NCI-H748 (cell line): ENCODE measurements around the gene RAB10.
A peak's percentile ranks its signal among the peaks of the same experiment; 100 is the strongest.

Source experiments
- DNase-seq: peaks from one replicate; lab custom pipeline; 2025; ENCODE audit not compliant: unreplicated experiment; lab: John Stamatoyannopoulos, UW

Gene RAB10

DNA sequence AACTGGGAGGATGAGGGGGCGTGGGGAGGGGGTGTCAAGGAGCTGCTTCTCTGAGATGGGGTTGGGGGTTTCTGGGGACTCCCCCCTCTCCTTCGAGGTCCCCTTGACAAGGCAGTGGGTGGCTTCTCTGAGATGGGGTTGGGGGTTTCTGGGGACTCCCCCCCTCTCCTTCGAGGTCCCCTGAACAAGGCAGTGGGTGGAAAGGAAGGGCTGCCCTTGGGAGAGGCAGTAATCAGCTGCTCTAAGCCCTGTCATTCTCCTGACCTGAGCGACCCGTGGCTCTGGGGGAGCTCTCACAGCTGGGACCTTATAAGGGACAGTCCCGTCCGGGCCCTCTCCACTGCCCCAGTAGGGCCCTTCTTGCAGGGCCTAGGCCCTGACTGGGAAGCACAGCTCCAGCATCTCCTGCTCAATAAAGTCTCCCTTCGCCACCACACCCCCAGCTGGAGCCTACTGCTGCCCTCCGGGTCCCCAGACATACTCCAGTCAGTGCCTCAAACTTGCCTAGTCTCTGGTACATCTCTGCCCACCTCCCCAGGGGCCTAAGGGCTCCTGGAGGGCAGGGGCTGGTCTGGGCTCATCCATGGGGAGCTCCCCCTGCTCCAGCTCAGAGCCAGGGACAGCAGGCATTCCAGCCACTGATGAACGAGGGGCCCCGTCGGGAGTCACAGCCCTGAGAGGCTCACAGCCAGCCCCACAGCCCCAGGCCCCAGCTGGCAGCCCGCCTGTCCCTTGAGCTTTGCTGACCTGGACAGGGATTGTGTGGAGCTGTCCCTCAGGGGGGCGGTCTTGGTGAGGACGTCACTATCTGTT is 141.8 kb downstream of the RAB10 start:
- no peak for DNase-seq

DNA sequence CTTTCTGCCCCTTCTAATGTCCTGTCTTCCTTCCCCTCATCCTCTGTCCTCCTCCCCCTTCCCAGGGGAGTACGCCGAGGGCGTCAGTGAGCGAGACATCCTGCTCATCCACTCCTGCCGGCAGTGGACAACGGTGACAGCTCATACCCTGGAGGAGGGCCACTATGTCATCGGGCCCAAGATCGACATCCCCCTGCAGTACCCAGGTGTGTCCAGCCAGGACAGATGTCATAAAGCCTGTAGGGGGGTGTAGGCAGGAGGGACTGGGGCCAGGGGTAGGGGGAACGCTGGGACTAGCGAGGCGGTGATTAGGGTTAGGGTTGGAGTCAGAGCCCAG is 142.4 kb downstream of the RAB10 start:
- DNase-seq = no peak

DNA sequence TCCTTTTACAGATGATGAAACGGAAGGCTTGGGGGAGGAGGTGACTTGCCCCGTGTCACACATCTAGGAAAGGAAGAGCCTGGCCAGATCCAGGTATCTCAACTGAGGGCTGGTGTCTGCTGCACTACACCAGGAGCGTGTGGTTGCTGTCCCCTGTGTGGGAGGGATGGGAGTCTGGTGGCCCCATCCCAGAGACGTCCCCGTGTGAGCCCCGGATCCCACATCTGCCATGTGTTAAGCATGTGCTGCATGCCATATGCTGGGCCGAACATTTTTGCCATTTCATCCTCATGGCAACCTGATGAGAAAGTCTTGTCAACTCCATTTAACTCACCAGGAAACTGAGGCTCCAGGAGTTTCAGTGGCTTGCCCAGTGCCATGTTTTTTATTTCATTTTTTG is 143.2 kb downstream of the RAB10 start:
- no peak for DNase-seq

- DNase-seq = no peak
Observed at GRCh38 chr2:26178246-26178645, 144.4 kb downstream of the RAB10 start.

DNA sequence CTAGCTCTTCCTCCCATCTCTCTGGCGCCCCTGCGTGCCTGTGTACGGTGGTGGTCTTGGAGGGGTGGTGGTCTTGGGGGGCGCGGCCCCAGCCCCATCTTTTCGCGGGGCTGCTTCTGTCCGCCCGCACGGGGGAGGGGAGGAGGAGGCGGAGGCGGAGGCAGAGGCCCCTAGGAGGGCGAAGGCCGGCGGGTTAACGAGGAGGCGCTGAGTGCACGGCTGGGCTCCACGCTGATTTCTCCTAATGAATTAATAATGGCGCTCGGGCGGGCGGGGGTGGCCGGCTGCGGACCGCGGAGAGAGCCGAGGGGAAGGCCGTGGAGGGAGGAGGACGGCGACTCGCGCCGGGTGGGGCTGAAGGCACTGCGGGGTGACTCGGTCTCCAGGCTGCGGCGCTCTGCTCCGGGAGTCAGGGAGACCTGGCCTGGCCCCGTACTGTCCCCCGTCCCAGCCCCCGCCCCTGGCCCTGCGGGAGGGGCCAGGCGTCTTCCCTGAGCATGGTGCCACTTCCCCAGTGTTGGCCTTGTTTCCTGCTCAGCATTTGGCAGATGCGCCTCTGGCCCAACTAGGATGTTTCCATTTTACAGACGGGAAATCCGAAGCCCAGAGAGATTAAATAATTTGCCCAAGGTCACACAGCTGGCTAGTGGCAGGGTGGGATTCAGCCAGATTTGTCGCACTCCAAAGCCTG is 145.0 kb downstream of the RAB10 start:
- DNase-seq = peak; percentile 49

- DNase-seq = peak; percentile 29
Observed at GRCh38 chr2:26179446-26179913, 145.6 kb downstream of the RAB10 start.

GRCh38 chr2:26182441-26182840 is 148.6 kb downstream of the RAB10 start:
- no peak for DNase-seq

DNA sequence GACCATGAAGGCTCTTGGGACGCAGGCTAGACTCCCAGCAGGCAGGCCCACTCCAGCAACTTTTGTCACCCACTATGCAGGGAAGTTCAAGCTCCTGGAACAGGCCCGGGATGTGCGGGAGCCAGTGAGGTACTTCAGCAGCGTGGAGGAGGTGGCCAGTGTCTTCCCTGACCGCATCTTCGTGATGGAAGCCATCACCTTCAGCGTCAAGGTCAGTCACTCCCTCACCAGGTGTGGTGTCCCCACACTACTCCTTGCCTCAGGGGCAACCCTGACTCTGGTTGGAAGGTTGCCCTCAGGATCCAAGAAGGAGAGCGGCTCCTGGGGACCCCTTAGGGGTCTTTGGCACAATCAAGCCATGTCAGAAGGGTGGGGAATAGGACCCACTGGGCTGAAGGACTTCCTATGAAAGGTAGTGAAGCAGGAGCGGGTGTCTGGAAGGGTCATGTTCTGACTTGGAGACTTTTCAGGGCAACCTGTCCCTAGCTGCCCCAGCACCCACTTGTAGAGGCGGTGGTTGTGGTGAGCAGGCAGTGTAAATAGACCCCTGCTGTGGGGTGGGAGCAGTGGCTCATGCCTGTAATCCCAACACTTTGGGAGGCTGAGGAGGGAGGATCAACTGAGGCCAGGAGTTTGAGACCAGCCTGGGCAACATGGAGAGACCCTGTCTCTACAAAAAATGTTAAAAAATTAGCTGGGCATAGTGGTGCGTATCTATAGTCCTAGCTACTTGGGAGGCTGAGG is 149.2 kb downstream of the RAB10 start:
- no peak for DNase-seq

- no peak for DNase-seq
Observed at GRCh38 chr2:26184121-26184520, 150.2 kb downstream of the RAB10 start.

GRCh38 chr2:26184555-26185303 is 150.8 kb downstream of the RAB10 start:
- DNase-seq = peak; percentile 86

- no peak for DNase-seq
Observed at GRCh38 chr2:26185304-26185928, 151.5 kb downstream of the RAB10 start.

- DNase-seq = no peak
Observed at GRCh38 chr2:26185954-26186770, 152.3 kb downstream of the RAB10 start.
